Prostate gland (tissue), 2 donors: ENCODE results near the gene TRAK1. TPM values are rescaled to one million over a fixed set of nuclear protein-coding genes. Genes with fewer than 3 reads are reported as not detected.

ENCODE experiments used
- DNase-seq: peaks from one replicate; pipeline ENCODE4 v3.0.0-alpha.2; 2019; ENCODE audit warnings: low spot score
- H3K27ac ChIP-seq, 2 donors: fragments of 200-600 bp; sonication (generic); 2 replicates each; pipeline ENCODE4 v1.5.1; 2017 to 2019
- H3K27me3 ChIP-seq: fragments of 200-600 bp; sonication (generic); replicated peaks from 2 replicates; pipeline ENCODE4 v1.5.1; 2019; ENCODE audit not compliant: insufficient read depth
- H3K36me3 ChIP-seq, 2 donors: fragments of 200-600 bp; sonication (generic); 1 replicate in 1 of 2; 2 replicates in 1 of 2; pipeline versions ENCODE4 v1.5.1 to v1.8.1; 2017 to 2019
- H3K4me1 ChIP-seq: fragments of 200-600 bp; sonication (generic); replicated peaks from 2 replicates; pipeline ENCODE4 v1.5.1; 2019
- H3K4me3 ChIP-seq, 2 donors: fragments of 200-600 bp; sonication (generic); 2 replicates each; pipeline ENCODE4 v1.5.1; 2017 to 2019
- H3K9me3 ChIP-seq: fragments of 200-600 bp; sonication (generic); 2 replicates; pipeline ENCODE4 v1.5.1; 2017
- POLR2A ChIP-seq: fragments of 450-650 bp; IDR thresholded peaks from one replicate; pipeline ENCODE4 v1.6.1; 2016; ENCODE audit warnings: antibody characterized with exemption, mild to moderate bottlenecking
- POLR2AphosphoS5 ChIP-seq: sonication (generic); formaldehyde crosslinking; IDR thresholded peaks from one replicate; pipeline ENCODE4 v1.6.1; 2017; ENCODE audit warnings: antibody characterized with exemption
- WGBS: methylation state at CpG from one replicate; pipeline ENCODE4 v1.1.5; 2018; 5-methylcytosine and 5-hydroxymethylcytosine counted together
- intact Hi-C: fragments of 100-400 bp; cut with DNase I; formaldehyde crosslinking; loops from one replicate; pipeline ENCODE4 v1.14.2; 2022
- total RNA-seq, 2 donors: library from RNA; depleted of rRNA; stranded (reverse); fragments of >200 nt; gene quantifications; one replicate each; pipeline ENCODE4 v1.1.0, GENCODE V29; 2016
- TF ChIP-seq, protein P1 (sequence below), 4 experiments: fragments of 200-600 bp in 2 of 4; fragments of 450-650 bp in 2 of 4; sonication (generic) in 2 of 4; IDR thresholded peaks; 1 replicate in 3 of 4; 2 replicates in 1 of 4; pipeline ENCODE4 v1.5.1; 2016 to 2019; ENCODE audit warnings: antibody characterized with exemption in 4 of 4, mild to moderate bottlenecking in 2 of 4, moderate library complexity in 2 of 4

Gene TRAK1
- total RNA-seq, 2 donors from 2014 or later = 35.6 to 80.3 TPM

DNA sequence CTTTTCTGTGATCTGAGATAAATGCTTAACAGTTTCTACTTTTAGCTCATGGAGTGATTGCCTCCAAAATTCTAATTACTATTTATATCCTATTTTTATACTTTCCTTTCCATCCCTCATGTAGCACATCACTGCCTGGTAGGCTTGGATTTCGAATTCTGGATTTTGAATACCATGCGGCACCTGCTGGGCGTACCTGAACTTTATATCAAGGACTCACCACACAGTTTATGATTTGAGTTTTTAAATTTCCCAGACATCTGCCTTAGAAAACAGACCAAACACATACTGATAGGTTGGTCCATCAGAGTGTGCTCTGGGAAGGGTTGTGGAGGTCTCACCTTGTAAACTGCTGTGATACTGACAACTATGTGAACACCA is 6.4 kb downstream of the TRAK1 start:
- intact Hi-C loops = loop anchor here (5.0 to 10.0 kb wide), 2 partner anchors 85 to 1513 kb away; no protein-coding TSS in a partner anchor
- no peaks in the 10 kb centered on the region for H3K36me3 ChIP-seq
- no peaks in the 10 kb centered on the region for H3K9me3 ChIP-seq
- TF ChIP-seq POLR2AphosphoS5 (no peak), POLR2A (no peak)
- TF ChIP-seq, protein P1, sequence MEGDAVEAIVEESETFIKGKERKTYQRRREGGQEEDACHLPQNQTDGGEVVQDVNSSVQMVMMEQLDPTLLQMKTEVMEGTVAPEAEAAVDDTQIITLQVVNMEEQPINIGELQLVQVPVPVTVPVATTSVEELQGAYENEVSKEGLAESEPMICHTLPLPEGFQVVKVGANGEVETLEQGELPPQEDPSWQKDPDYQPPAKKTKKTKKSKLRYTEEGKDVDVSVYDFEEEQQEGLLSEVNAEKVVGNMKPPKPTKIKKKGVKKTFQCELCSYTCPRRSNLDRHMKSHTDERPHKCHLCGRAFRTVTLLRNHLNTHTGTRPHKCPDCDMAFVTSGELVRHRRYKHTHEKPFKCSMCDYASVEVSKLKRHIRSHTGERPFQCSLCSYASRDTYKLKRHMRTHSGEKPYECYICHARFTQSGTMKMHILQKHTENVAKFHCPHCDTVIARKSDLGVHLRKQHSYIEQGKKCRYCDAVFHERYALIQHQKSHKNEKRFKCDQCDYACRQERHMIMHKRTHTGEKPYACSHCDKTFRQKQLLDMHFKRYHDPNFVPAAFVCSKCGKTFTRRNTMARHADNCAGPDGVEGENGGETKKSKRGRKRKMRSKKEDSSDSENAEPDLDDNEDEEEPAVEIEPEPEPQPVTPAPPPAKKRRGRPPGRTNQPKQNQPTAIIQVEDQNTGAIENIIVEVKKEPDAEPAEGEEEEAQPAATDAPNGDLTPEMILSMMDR (IDR thresholded peaks at IDR 0.05) = peak in 2 of 4 experiments; percentile 20 to 29
- no peak overlapping the region for H3K27ac ChIP-seq
- WGBS = 66% methylated on average over 3 of the region's 3 CpGs
- no peaks in the 10 kb centered on the region for H3K27me3 ChIP-seq
- DNase-seq = no peak
- no peaks in the 10 kb centered on the region for H3K4me1 ChIP-seq
- no peak overlapping the region for H3K4me3 ChIP-seq

DNA sequence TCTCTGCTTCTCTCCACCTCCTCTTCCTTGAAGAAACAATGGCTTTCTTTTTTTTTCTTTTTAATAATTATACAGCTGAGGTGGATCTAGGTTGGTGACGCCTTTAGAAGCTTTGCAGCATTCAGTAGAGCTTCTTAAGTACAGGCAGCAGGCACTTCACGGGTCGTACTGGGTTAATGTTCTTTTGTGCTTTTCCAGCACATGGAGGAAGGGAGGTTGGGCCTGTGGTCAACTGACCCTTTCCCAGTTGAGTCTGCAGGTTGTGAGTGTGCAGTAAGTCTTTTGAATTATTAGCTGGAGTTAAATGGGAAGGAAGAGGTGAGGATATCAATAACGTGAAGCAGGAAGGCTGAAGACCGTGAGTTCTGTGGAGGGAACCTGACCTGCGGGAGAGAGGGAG is 7.0 kb downstream of the TRAK1 start:
- TF ChIP-seq POLR2AphosphoS5 = no peak
- TF ChIP-seq, protein P1 (IDR thresholded peaks at IDR 0.05) = no peak
- TF ChIP-seq POLR2A = no peak
- DNase-seq = no peak
- Histone ChIP-seq H3K4me3 (no peak overlapping the region), H3K27ac (no peak overlapping the region), H3K9me3 (no peaks in the 10 kb centered on the region), H3K27me3 (no peaks in the 10 kb centered on the region), H3K36me3 (no peaks in the 10 kb centered on the region), H3K4me1 (no peaks in the 10 kb centered on the region)
- 71% methylated on average over 6 of the region's 6 CpGs for WGBS
- intact Hi-C loops = loop anchor here (2.0 to 10.0 kb wide), 3 partner anchors 86 to 1513 kb away; no protein-coding TSS in a partner anchor

DNA sequence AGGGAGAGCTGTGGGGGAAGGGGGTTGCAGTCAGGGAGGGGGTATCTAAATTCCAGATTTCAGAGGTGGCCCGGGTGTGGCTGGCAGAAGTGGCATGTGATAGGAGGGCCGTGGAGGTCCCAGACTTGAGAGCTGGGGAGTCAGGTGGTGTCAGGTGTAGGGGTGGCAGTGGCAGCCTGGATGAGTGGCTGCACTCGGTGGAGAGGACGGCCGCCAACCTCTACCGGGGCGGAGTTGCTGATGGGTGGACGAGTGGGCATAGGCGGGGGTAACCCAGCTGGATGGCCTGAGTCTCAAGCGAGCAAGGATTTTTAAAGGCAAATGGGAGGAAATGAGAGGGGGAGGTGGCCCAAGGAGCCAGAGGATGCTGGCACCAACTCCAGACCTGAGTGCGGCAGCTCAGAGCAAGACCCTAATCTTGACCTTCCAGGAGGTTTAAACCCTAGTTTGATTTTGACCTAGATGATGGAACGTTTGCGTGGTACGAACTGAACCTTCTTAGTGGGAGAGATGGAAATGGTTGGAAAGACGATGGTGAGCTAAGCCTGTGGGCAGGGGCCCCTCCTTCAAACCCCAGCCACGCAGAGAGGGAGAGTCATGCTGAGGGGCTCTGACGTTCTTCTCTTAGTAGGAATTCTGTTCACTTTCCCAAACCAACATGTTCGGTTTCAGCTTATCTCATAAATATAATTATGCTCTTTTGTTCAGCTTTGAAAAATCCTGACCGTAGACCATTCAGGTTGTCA is 8.0 kb downstream of the TRAK1 start:
- Histone ChIP-seq H3K27me3 (no peaks in the 10 kb centered on the region), H3K4me1 (no peaks in the 10 kb centered on the region), H3K27ac (no peak overlapping the region), H3K9me3 (no peaks in the 10 kb centered on the region), H3K4me3 (no peak overlapping the region), H3K36me3 (no peaks in the 10 kb centered on the region)
- TF ChIP-seq POLR2AphosphoS5 (no peak), POLR2A (no peak)
- TF ChIP-seq, protein P1 (IDR thresholded peaks at IDR 0.05) = no peak
- intact Hi-C loops = loop anchor here (2.0 to 10.0 kb wide), 3 partner anchors 87 to 1514 kb away; no protein-coding TSS in a partner anchor
- no peak for DNase-seq
- WGBS = 76% methylated on average over 19 of the region's 19 CpGs

DNA sequence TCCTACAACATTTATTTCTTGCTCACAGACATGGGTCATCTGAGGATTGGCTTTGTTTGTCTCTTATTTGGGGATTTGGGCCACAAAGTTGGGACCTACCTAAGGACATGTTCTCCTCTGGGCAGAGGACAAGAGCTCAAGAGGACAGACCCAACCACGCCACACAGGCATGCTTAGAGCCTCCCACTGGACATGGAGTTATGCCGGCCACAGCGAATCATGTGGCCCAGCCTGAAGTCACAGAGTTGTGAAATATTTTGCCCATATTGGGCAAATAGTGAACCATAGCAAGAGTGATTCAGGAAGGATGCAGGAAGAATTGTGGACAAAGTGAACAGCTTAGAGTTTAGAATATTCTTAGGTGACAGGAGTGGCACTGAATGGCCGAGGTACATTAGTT is 9.9 kb downstream of the TRAK1 start:
- Histone ChIP-seq H3K4me1 (no peaks in the 10 kb centered on the region), H3K4me3 (no peak overlapping the region), H3K27ac (no peak overlapping the region), H3K9me3 (no peaks in the 10 kb centered on the region), H3K27me3 (no peaks in the 10 kb centered on the region), H3K36me3 (no peaks in the 10 kb centered on the region)
- no peak for DNase-seq
- TF ChIP-seq, protein P1 (IDR thresholded peaks at IDR 0.05) = no peak
- no peak for TF ChIP-seq POLR2AphosphoS5
- no peak for TF ChIP-seq POLR2A
- intact Hi-C loops = loop anchor here (5.0 kb wide), 1 partner anchor 91 kb away; no protein-coding TSS in a partner anchor
- WGBS = 83% methylated on average over 4 of the region's 4 CpGs

DNA sequence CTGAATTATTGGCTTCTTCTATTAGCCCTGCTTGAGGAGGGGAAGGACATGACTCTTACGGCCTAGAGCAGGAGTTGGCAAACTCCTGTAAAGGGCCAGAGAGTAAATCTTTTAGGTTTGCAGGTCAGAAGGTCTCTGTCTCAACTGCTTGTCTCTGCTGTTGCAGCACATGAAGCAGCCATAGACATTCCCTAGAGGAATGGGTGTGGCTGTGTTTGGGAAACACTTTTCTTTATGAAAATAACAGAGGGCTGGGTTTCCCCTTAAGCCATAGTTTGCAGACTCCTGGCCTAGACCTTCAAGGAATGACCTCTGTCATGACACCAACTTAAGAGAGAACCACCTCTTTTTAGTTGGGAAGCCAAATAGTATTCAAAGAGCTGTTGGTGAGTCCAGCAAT is 10.3 kb downstream of the TRAK1 start:
- 83% methylated on average over 1 of the region's 1 CpG for WGBS
- H3K9me3 ChIP-seq = no peaks in the 10 kb centered on the region
- H3K4me3 ChIP-seq = no peak overlapping the region
- DNase-seq = no peak
- no peaks in the 10 kb centered on the region for H3K4me1 ChIP-seq
- no peak for TF ChIP-seq POLR2A
- TF ChIP-seq, protein P1 (IDR thresholded peaks at IDR 0.05) = no peak
- TF ChIP-seq POLR2AphosphoS5 = no peak
- H3K36me3 ChIP-seq = no peaks in the 10 kb centered on the region
- intact Hi-C loops = loop anchor here (5.0 kb wide), 1 partner anchor 91 kb away; no protein-coding TSS in a partner anchor
- no peaks in the 10 kb centered on the region for H3K27me3 ChIP-seq
- no peak overlapping the region for H3K27ac ChIP-seq
